ENCODE results near the gene EPS8L2.

EPS8L2 gene

GRCh38 chr11:763073-763463 lies 57.0 kb downstream of the EPS8L2 start:
- Histone ChIP-seq H3K4me3 (no peak overlapping the region), H3K27ac (no peak overlapping the region)
- DNase-seq (ENCODE audit: low spot score) = no peak
- TF ChIP-seq CTCF (IDR thresholded peaks at IDR 0.05) = no peak

- Histone ChIP-seq H3K4me3 (no peak overlapping the region), H3K27ac (no peak overlapping the region)
- no peak for TF ChIP-seq CTCF (IDR thresholded peaks at IDR 0.05)
- DNase-seq (ENCODE audit: low spot score) = no peak
Measured at GRCh38 chr11:763549-764321, 57.7 kb downstream of the EPS8L2 start.

- Histone ChIP-seq H3K4me3 (no peak overlapping the region), H3K27ac (no peak overlapping the region)
- no peak for TF ChIP-seq CTCF (IDR thresholded peaks at IDR 0.05)
- no peak for DNase-seq (ENCODE audit: low spot score)
Measured at GRCh38 chr11:764322-765024, 58.4 kb downstream of the EPS8L2 start.

GRCh38 chr11:765025-765801 lies 59.2 kb downstream of the EPS8L2 start:
- Histone ChIP-seq H3K4me3 (no peak overlapping the region), H3K27ac (peak overlapping the region in 1 of 2 donors; percentile 1)
- TF ChIP-seq CTCF (IDR thresholded peaks at IDR 0.05) = peak; percentile 52
- peak; percentile 79 for DNase-seq (ENCODE audit: low spot score)

GRCh38 chr11:765802-766091 lies 59.7 kb downstream of the EPS8L2 start:
- no peak for DNase-seq (ENCODE audit: low spot score)
- no peak overlapping the region for H3K27ac ChIP-seq
- TF ChIP-seq CTCF (IDR thresholded peaks at IDR 0.05) = no peak
- no peak overlapping the region for H3K4me3 ChIP-seq

GRCh38 chr11:766106-766935 lies 60.3 kb downstream of the EPS8L2 start:
- TF ChIP-seq CTCF (IDR thresholded peaks at IDR 0.05) = no peak
- no peak for DNase-seq (ENCODE audit: low spot score)
- Histone ChIP-seq H3K4me3 (no peak overlapping the region), H3K27ac (no peak overlapping the region)
